CD4-positive, alpha-beta T cell (primary cell): Measurements from ENCODE around the gene CDV3. TPM values are rescaled to one million over a fixed set of nuclear protein-coding genes. Genes with fewer than 3 reads are reported as not detected.

Experiments
- ATAC-seq: fragments of 200-7000 bp; cut with Tn5 transposase; one replicate; pipeline ENCODE4 v1.10.0; 2022; ENCODE audit warnings: mild to moderate bottlenecking; ENCODE audit not compliant: poor library complexity
- CTCF ChIA-PET: fragments of 350-600 bp; sonication (Branson Sonifier 250); formaldehyde crosslinking; loops from one replicate; lab custom pipeline; 2021; ENCODE audit warnings: antibody characterized with exemption, inconsistent platforms; lab: Charles Lee
- POLR2A ChIA-PET: fragments of 350-600 bp; sonication (Branson Sonifier 250); formaldehyde crosslinking; loops from one replicate; lab custom pipeline; 2021; ENCODE audit warnings: antibody characterized with exemption, inconsistent platforms; lab: Charles Lee
- DNase-seq, 14 experiments: peaks; one replicate each; pipeline ENCODE4 v3.0.0-alpha.2; 2013 to 2020; ENCODE audit warnings: mixed read lengths in 2 of 14
- H3K27ac ChIP-seq, 2 donors: one replicate each; pipeline versions ENCODE4 v1.5.1 to v1.7.0; 2013; ENCODE audit warnings: low read length in 2 of 2, low read depth in 1 of 2, mild to moderate bottlenecking in 1 of 2
- H3K27me3 ChIP-seq, 2 experiments: 1 replicate in 1 of 2; 2 replicates in 1 of 2; pipeline versions ENCODE4 v1.6.1 to v1.7.0; 2013; ENCODE audit warnings: low read length in 2 of 2, control low read depth in 1 of 2, mild to moderate bottlenecking in 1 of 2, moderate library complexity in 1 of 2; ENCODE audit not compliant: insufficient read depth in 2 of 2, control insufficient read depth in 1 of 2
- H3K36me3 ChIP-seq: one replicate; pipeline ENCODE4 v1.6.1; 2013; ENCODE audit warnings: low read length, control low read depth; ENCODE audit not compliant: insufficient read depth
- H3K4me1 ChIP-seq: one replicate; pipeline ENCODE4 v1.6.1; 2013; ENCODE audit warnings: low read length, control low read depth; ENCODE audit not compliant: insufficient read depth
- H3K4me3 ChIP-seq: one replicate; pipeline ENCODE4 v1.5.1; 2013; ENCODE audit warnings: mild to moderate bottlenecking, low read length, moderate library complexity
- H3K9me3 ChIP-seq, 2 experiments: 1 replicate in 1 of 2; 2 replicates in 1 of 2; pipeline versions ENCODE4 v1.6.1 to v1.7.0; 2013; ENCODE audit warnings: low read length in 2 of 2, mild to moderate bottlenecking in 2 of 2, control low read depth in 1 of 2, moderate library complexity in 1 of 2; ENCODE audit not compliant: control insufficient read depth in 1 of 2, insufficient read depth in 1 of 2
- H3K27ac Mint-ChIP-seq: one replicate; pipeline ENCODE4 v1.8.0; 2020; ENCODE audit warnings: mixed read lengths
- H3K27me3 Mint-ChIP-seq: one replicate; pipeline ENCODE4 v1.8.0; 2021; ENCODE audit warnings: mixed read lengths
- H3K36me3 Mint-ChIP-seq: one replicate; pipeline ENCODE4 v1.8.0; 2021; ENCODE audit warnings: low read depth, mixed read lengths
- H3K4me1 Mint-ChIP-seq: one replicate; pipeline ENCODE4 v1.8.0; 2021; ENCODE audit warnings: low read depth, mixed read lengths
- H3K4me3 Mint-ChIP-seq: one replicate; pipeline ENCODE4 v1.8.0; 2020; ENCODE audit warnings: mild to moderate bottlenecking, mixed read lengths
- H3K9me3 Mint-ChIP-seq: one replicate; pipeline ENCODE4 v1.8.0; 2020; ENCODE audit warnings: mixed read lengths
- CTCF ChIP-seq: fragments of 200-600 bp; IDR thresholded peaks from one replicate; pipeline ENCODE4 v1.8.0; 2022; ENCODE audit warnings: antibody characterized with exemption, mild to moderate bottlenecking
- intact Hi-C, 2 experiments: fragments of 100-400 bp; cut with DNase I in 1 of 2; cut with micrococcal nuclease in 1 of 2; formaldehyde crosslinking; loops; one replicate each; pipeline versions ENCODE4 v1.15.1 to v1.9.0; 2023 to 2025; cut with DNase I, micrococcal nuclease
- total RNA-seq, 174 experiments: library from RNA in 2 of 174; stranded (reverse) in 2 of 174; gene quantifications; one replicate each; pipeline ENCODE4 v1.2.3 and lab custom pipeline; 2021 to 2026

Gene CDV3
- total RNA-seq, 2 experiments from 2014 or later = 206 to 228 TPM

GRCh38 chr3:133570937-133571320, 2.6 kb upstream of the CDV3 start:
- no peak overlapping the region for H3K4me3 Mint-ChIP-seq
- Histone ChIP-seq H3K36me3 (peaks cover 7% of the 10 kb centered on the region), H3K4me3 (no peak overlapping the region), H3K4me1 (peaks cover 21% of the 10 kb centered on the region), H3K9me3 (no peaks in the 10 kb centered on the region), H3K27me3 (no peaks in the 10 kb centered on the region), H3K27ac (no peak overlapping the region)
- intact Hi-C loops = loop anchor here (5.0 to 10.0 kb wide), 4 partner anchors 64 to 916 kb away; partner anchors contain the start of genes ANAPC13 (in 2 of the 2), CEP63 (in 2 of the 2), ACAD11 (in 1 of the 2) and NPHP3 (in 1 of the 2)
- ChIA-PET POLR2A (interaction anchor here (1.0 kb wide), 1 partner anchor 104 kb away, joined by 3 read pairs; no protein-coding TSS in a partner anchor), CTCF (no interaction called here)
- DNase-seq = no peak
- no peak for ATAC-seq
- H3K27me3 Mint-ChIP-seq = no peaks in the 10 kb centered on the region
- peaks cover 42% of the 10 kb centered on the region for H3K4me1 Mint-ChIP-seq
- peak overlapping the region; percentile 99 for H3K27ac Mint-ChIP-seq
- peaks cover 24% of the 10 kb centered on the region for H3K36me3 Mint-ChIP-seq
- TF ChIP-seq CTCF = no peak
- no peaks in the 10 kb centered on the region for H3K9me3 Mint-ChIP-seq

GRCh38 chr3:133572158-133573053, 1.1 kb upstream of the CDV3 start:
- H3K36me3 Mint-ChIP-seq = peaks cover 38% of the 10 kb centered on the region

More at GRCh38 chr3:133572158-133573053, 1.1 kb upstream of the CDV3 start:
- Mint-ChIP-seq H3K9me3 (no peaks in the 10 kb centered on the region), H3K27ac (peak overlapping the region; percentile 99), H3K4me1 (peaks cover 57% of the 10 kb centered on the region), H3K4me3 (peak overlapping the region; percentile 89), H3K27me3 (no peaks in the 10 kb centered on the region)
- H3K27ac ChIP-seq = peak overlapping the region; percentile 88 to 98
- intact Hi-C loops = loop anchor here (2.0 to 10.0 kb wide), 6 partner anchors 65 to 1156 kb away; partner anchors contain the start of genes ANAPC13 (in 2 of the 2), CEP63 (in 2 of the 2), ACAD11 (in 1 of the 2) and DNAJC13 (in 1 of the 2)
- no peak for TF ChIP-seq CTCF
- POLR2A ChIA-PET = interaction anchor here (0.6 to 4.6 kb wide), 38 partner anchors 9 to 1155 kb away, joined by 3 to 104 read pairs (median 5); partner anchors contain the start of genes ANAPC13, CEP63, DNAJC13 and NPHP3
- CTCF ChIA-PET = no interaction called here
- no peaks in the 10 kb centered on the region for H3K9me3 ChIP-seq
- H3K27me3 ChIP-seq = no peaks in the 10 kb centered on the region
- H3K36me3 ChIP-seq = peaks cover 19% of the 10 kb centered on the region
- peak overlapping the region; percentile 79 for H3K4me3 ChIP-seq
- peaks cover 32% of the 10 kb centered on the region for H3K4me1 ChIP-seq
- DNase-seq (peak in 3 of 14 experiments; percentile 63 to 73 (median 64)), ATAC-seq (no peak)
